T47D (cell line): ENCODE measurements around the gene NCKAP5L.

ENCODE experiments used
- DNase-seq, 2 experiments: peaks; one replicate each; pipeline versions ENCODE4 v3.0.0 to v3.0.0-alpha.2; 2011 to 2012; ENCODE audit warnings: low read depth in 1 of 2, low spot score in 1 of 2
- JUND ChIP-seq: IDR thresholded peaks from 2 replicates; pipeline ENCODE4 v1.6.1; 2012; ENCODE audit warnings: low read depth
- in situ Hi-C: cut with HindIII; loops from 2 replicates; pipeline ENCODE4 v1.10.0; 2016; ENCODE audit warnings: low sequenced_read_pairs, low pct_unique_long_range_greater_than_20kb

The NCKAP5L gene

DNA sequence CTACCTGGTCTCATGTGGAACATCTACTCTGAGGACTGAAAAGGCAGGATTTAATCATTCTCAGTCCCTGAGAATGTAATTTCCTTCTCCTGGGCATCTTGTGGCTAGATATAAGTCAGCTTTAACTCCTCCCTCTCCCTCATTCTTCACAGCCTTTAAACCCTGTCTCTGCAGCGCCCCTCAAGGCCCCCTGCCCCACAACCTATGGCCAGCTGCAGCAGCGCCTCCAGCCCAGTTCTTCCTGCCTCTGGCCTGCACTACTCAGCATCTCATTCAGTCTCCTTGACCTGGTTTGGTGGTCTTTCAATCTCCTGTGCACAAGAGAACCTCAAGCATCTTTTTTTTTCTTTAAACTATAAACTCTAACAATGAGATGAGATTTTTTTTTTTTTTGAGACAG is 29.3 kb downstream of the NCKAP5L start:
- in situ Hi-C loops, result no loop called here
- TF ChIP-seq JUND, result no peak
- DNase-seq, result no peak

DNA sequence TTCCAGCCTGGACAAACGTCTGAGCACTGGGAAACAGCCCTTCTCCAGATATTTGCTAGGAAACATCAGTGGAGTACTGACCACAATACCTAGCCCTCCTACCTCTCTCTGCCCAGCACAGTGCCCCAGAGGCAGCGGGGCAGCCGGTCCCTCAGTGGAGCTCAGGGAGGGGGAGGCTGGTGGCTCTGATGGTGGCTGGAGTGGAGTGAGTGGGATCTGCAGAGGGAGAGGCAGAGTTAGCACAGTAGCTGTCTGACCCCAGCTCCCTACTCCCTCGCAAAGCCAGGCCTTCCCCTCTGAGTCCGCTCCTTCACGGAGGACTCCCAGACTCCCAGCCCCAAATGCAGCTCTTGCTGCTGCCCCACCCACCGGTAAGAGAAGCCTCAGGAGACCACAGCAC is 30.0 kb downstream of the NCKAP5L start:
- TF ChIP-seq JUND, result no peak
- in situ Hi-C loops, result no loop called here
- DNase-seq, result no peak

DNA sequence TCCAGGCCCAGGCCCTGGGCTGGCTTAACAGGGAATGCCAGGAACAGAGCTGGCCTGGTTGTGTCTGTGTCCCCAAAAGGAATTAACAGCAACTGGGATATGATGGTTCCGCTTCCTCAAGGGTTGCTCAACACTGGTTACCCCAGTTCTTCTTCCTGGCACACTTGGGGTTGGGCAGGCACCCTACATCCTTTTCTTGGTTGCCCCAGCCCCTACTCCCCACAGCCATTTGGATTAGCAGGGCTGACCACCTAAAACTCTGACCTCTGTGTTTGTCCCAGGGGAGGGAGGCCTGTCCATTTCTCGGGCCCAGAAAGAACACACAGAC is 30.8 kb downstream of the NCKAP5L start:
- DNase-seq, result no peak
- TF ChIP-seq JUND, result no peak
- in situ Hi-C loops, result no loop called here

DNA sequence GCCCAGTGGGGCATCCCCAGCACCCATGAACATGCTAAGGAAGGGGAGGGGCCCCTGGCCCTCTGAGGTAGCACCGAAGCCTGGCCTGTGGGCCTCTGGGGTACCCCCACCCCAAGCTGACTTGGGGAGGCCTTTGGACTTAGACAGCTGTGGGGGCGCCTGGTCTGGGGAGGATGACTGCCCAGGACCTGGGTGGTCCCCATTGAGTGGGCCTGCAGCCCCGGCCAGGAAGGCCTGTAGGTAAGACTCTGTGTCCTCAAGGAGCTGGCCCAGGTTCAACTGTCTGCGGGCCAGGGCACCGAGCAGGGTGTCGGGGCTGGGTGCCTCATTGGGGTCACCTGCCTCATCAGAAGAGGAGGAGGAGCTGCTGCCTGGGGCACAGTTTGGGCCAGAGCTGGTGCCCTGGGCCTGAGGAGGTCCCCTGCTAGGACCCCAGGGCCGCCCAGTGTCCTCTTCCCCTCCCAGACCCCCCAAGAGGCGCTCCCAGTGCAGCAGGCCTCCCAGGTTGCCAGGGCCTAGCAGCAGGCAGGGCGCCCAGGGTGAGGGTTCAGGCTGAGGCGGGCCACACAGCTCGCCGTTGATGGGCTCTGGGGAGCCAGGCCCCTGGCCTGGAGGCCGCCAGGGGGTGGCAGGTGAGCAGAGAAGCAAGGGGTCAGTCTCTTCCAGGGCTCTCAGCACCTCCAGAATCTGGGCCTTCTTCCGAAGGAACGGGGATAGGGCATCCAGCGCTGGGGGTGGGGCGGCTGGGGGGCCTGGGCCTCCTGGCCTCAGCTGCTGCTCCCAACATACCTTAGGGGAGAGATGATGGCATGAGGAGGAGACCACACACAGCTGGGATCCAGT is 31.4 kb downstream of the NCKAP5L start:
- in situ Hi-C loops, result no loop called here
- no peak for DNase-seq
- no peak for TF ChIP-seq JUND

DNA sequence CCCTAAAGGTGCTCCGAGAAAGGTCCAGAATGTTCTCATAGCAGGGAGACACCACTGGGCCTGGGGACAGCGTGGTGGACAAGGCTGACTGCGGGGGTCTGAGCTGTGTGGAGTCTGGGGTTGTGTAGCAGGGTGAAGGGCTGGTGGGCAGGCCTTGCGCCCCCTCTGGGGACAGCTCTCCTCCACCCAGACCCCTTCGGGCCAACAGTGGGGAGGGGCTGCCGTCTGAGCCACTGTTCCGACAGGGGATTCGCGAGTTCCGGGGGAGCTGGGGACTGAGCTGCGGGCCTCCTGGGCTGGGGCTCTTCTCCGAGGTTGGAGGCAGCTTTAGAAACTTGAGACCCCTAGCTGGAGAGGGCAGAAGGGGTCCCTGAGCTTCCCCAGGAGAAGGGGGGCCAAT is 32.1 kb downstream of the NCKAP5L start:
- TF ChIP-seq JUND, result no peak
- in situ Hi-C loops, result no loop called here
- no peak for DNase-seq

DNA sequence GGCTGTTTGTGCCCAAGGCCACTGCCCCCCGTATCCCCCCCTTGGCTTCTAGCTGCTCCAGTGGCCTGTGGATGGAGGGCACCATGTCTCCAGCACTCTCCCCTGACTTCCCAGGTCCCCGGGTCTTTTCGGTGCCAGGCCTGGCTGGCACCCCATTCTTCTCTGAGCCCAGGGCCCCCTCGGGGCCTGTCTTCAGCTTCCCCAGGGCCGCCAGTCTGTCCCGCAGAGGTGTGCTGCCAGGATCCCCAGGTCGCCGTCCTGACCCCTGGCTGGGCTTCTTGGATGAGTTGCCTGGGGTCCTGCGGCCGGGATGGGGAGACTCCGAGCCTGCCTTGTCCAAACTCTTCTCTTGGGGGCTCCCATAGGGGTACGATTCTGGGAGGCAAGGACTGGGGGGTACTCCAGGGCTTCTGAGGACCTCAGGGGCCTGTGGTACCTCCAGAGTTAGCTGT is 32.5 kb downstream of the NCKAP5L start:
- DNase-seq, result no peak
- no peak for TF ChIP-seq JUND
- in situ Hi-C loops, result no loop called here

DNA sequence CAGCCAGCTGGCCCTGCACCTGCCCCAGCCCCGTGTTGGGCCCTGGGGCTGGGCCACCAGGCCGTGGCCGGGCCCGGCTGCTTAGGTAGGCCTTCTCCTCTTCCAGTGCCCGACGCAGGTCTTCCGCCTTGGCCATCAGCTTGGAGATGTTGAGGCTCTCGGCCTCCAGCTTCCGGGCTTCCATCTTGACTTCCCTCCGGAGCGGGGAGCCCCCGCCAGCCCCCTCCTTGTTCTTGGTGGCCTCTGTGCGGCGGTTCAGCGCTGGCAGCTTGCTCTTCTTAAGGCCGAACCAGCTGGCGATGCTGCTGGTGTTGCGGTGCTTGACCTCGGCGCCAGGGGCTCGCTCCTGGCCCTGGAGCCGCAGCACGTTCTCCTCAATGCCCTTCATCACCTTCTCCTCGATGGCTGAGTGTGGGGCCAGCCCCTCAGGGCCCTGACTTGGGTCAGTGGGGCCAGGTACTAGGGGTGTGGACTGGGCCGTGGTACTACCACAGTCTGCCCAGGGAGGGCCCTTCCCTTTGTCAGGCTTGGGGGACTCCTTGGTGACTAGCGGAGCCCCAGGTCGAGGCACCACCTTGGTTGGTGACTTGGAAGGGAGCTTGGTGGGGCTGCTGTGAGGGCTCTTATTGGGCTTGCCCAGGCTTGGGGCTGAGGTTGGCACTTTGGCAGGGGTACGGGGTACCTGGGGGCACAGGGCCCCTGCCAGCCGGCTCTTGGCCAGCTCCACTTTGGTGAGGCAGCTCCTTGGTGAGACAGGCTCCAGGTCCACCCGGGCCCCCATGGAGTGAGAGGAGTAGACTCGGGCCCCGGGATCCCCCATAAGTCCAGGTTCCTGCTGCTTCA is 33.2 kb downstream of the NCKAP5L start:
- DNase-seq, result no peak
- TF ChIP-seq JUND, result no peak
- in situ Hi-C loops, result no loop called here

DNA sequence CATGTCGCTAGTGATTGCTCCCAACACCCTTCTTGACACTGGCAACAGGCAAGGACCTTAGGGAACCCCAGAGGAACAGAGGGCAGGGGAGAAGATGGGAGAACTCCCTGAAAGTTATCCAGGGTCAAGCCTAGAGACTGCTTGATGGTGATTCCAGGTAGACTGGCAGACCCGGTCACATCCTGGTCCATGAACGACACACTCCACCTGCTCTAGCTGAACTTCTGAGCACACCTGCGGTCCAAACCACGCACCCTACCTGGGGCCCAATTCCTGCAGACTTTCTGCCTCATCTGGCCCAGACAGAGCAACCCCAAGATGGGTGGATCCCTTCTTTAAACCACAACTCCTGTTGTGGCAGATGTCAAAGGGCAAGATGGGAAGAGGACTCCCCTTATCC is 34.2 kb downstream of the NCKAP5L start:
- no peak for TF ChIP-seq JUND
- no peak for DNase-seq
- in situ Hi-C loops, result no loop called here

DNA sequence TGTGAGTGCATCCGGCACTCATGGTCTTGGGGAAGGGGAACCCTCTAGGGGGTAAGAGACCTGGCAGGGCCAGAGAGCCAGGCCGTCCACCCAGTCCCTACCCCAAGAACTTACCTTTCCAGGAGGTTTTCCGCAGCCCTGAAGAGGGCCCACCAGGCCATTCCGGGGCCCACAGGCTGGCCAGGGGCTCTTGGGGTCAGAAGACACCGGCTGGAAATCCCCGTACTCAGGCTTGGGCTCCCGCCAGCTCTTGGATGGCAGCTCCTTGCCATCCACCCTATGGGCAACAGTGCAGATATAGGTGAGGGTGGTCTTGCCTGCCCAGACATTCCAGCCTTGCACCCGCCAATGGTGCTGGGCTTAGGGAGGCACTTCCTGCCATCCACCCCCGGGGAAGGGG is 34.6 kb downstream of the NCKAP5L start:
- TF ChIP-seq JUND, result no peak
- in situ Hi-C loops, result no loop called here
- DNase-seq, result no peak

DNA sequence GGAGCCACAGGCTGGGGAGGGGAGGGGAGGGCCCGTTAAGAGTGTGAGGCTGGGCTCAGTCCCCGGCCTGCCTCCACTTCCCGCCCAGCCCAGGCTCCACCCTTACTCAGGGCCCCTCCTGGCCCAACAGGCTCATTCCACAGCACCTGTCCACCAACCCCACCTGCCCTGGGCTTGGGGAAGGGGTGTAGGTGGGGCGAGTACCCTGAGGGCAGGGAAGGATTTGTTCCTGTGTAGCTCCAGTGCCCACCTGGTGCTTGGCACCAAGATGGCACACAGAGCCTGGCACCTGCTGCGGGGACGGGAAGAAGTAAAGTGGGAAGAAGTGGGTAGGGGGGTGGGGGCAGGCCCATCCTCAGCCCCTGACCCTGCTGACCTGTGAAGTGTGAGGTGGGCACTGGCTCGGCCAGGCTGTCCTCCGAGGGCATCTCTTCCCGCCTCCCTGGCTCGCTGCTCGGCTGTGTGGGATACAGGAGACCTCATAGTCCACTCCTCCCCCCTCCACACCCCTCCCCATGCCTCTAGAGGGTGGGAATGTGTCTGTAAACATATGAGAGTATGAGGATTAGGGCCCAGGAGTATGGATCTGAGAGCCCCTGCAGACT is 35.1 kb downstream of the NCKAP5L start:
- no peak for DNase-seq
- TF ChIP-seq JUND, result no peak
- in situ Hi-C loops, result no loop called here

DNA sequence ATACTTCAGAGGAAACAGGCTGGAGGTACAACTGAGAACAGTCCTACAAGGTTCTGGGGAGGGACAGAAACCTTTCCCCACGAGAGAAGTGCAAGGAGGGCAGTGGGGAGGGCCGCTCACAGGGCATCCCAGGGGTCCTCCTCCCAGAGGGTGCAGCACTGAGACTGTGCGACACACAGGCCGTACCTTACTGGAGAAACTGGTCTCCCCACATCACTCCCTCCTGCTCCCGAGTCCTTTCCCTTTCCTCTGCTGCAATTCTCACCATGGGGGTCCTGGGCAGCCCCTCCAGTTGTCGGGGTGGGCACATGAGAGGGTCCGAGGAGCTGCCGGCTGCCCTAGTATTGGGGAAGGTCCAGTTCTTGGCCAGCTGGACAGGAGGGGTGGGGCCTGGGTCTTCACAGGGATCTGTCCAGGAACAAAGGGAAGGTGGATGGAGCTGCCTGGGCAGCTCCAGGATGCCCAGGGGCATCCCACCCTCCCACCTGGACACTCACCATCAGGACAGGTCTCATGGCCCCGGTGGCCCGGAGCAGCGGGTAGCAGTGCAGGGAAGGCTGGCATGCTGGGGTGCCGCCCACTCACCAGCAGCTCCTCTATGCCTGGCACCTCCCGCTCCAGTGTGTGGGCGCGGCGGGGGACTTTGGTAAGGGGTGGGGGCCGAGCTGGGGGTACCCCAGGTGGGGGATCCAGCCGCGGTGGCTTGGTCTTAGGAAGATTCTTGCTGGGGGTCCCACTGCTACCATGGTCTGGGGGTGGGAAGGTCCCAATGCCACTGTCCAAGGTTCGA is 35.8 kb downstream of the NCKAP5L start:
- no peak for TF ChIP-seq JUND
- DNase-seq, result no peak
- in situ Hi-C loops, result no loop called here

DNA sequence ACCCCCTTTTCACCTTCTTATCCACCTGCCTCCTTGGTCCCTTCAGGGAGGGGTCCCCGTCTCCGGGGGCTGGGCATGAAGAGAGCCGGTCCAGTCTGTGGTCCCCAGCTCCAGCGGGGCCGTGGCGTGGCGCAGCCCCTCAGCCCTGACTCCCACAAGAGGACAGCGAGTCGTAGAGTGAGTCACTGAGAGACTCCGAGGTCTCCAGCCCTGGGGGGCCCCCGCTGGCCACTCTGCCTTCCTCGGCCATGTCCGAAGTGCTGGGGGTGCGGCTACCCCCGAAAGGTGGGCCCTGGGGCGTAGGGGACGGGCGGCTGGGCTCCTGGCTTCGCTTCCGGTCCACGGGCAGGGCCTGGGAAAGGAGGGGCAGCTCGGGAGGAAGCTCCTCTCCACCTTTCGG is 36.5 kb downstream of the NCKAP5L start:
- DNase-seq, result no peak
- TF ChIP-seq JUND, result no peak
- in situ Hi-C loops, result no loop called here
